Naive B cell (primary cell): ENCODE data around the gene EXOSC5. TPM values are rescaled to one million over a fixed set of nuclear protein-coding genes. Genes with fewer than 3 reads are reported as not detected.

Experiments
- ATAC-seq, 2 donors: fragments of 150-1000 bp; cut with Tn5 transposase; 2 replicates each; pipeline ENCODE4 v1.10.0; 2021; ENCODE audit warnings: low read depth in 2 of 2, mild to moderate bottlenecking in 2 of 2, moderate library complexity in 2 of 2
- DNase-seq: peaks from one replicate; pipeline ENCODE4 v3.0.0; 2022
- H3K27ac Mint-ChIP-seq, 6 donors: one replicate each; pipeline ENCODE4 v1.8.0; 2020 to 2022; ENCODE audit warnings: mild to moderate bottlenecking in 6 of 6, mixed read lengths in 6 of 6, moderate library complexity in 5 of 6, inconsistent platforms in 2 of 6
- H3K27me3 Mint-ChIP-seq, 3 donors: one replicate each; pipeline ENCODE4 v1.8.0; 2021 to 2022; ENCODE audit warnings: mixed read lengths in 3 of 3, mild to moderate bottlenecking in 1 of 3
- H3K36me3 Mint-ChIP-seq, 2 donors: one replicate each; pipeline ENCODE4 v1.8.0; 2020 to 2022; ENCODE audit warnings: mixed read lengths in 2 of 2, inconsistent platforms in 1 of 2, mild to moderate bottlenecking in 1 of 2
- H3K4me1 Mint-ChIP-seq, 3 donors: one replicate each; pipeline ENCODE4 v1.8.0; 2020 to 2022; ENCODE audit warnings: mixed read lengths in 3 of 3, inconsistent platforms in 1 of 3, mild to moderate bottlenecking in 1 of 3, moderate library complexity in 1 of 3
- H3K4me3 Mint-ChIP-seq, 8 donors: one replicate each; pipeline ENCODE4 v1.8.0; 2020 to 2022; ENCODE audit warnings: mild to moderate bottlenecking in 8 of 8, mixed read lengths in 8 of 8, moderate library complexity in 8 of 8, inconsistent platforms in 2 of 8
- H3K9me3 Mint-ChIP-seq, 7 donors: one replicate each; pipeline ENCODE4 v1.8.0; 2020 to 2022; ENCODE audit warnings: mixed read lengths in 7 of 7, mild to moderate bottlenecking in 5 of 7, inconsistent platforms in 2 of 7, moderate library complexity in 1 of 7
- polyA plus RNA-seq, 6 donors: library from polyadenylated mRNA; unstranded; fragments of 300-500 nt; fragmentation: Illumina TruSeq; gene quantifications; one replicate each; pipeline ENCODE4 v1.2.3, GENCODE V29; 2021; ENCODE audit warnings: low read depth in 6 of 6

The EXOSC5 gene
- polyA plus RNA-seq, 6 donors from 2014 or later = 48.5 to 74.5 (median 62.6) TPM

DNA sequence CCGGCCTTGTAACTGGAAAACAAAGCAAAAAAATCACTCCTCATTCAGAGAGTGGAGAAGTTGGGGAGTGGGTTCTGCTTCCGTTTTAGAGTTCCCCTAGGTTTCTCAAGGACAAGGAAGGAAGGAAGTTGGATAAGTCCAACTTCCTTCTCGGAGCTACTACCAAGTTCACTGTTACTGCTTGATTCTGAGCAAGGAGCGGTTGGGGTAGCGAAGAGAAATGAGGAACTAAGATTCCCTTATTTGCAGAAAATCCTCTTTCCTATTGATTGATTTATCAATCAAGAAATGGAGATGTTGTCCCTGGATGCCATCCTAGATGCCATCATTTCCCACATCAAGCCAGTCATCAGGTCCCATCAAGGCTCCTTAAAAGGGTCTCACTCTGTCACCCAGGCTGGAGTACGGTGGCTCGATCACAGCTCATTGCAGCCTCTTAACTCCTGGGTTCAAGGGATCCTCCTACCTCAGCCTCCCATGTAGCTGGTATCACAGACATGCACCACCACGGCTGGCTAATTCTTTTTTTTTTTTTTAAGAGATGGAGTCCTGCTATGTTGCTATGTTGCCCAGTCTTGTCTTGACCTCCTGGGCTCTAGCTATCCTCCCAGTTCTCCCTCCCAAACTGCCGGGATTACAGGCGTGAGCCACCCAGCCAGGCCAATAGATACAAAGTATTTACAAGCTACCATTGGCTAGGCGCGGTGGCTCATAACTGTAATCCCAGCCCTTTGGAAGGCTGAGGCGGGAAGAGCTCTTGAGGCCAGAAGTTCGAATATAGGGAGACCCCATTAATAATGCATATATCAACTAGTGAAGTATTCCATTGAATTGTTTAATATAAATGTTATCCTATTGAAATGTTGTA lies 32.4 kb downstream of the EXOSC5 start:
- peaks cover 16 to 36% (median 24%) of the 10 kb centered on the region in 3 donors for H3K4me1 Mint-ChIP-seq
- no peaks in the 10 kb centered on the region for H3K27me3 Mint-ChIP-seq
- no peaks in the 10 kb centered on the region for H3K36me3 Mint-ChIP-seq
- DNase-seq (no peak), ATAC-seq (no peak)
- peak overlapping the region; percentile 98 to 100 (median 100) for H3K27ac Mint-ChIP-seq
- peak overlapping the region; percentile 93 to 100 (median 97) for H3K4me3 Mint-ChIP-seq
- H3K9me3 Mint-ChIP-seq = no peaks in the 10 kb centered on the region

DNA sequence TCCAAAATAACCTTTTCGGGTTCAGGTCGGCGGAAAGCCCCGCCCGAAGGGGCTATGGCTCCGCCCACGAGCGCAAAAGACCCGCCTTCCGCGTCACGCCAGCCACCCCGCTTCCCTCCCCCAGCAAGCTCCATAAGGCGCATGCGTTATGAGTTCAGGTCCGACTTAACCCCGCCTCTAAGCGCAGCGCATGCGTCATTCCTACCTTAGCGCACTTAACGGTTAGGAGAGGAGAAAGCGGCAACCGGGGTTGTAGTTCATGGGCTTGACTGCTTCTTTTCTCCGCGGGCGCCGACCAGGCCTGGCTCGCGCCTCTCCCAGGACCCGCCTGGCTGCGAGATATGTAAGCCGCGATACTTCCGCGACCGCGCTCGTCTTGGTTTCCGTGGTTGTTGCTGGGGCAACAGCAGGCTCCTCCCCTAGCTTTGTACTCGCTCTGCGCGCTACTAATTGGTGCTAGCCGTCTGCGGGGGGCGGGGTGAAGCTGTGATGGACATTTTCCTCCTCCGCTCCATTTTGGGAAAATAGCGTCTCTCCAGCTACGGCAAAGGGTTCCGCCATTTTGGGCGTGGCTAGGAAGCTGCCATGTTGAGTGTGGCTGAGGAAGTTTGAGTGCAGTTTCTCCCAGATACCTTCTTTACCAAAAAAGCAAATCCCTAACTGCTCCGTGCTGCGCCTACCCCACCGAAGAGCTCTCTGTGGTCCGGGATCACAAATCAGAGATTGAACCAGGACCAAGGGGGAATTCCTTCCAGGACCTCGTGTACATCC lies 33.2 kb downstream of the EXOSC5 start, which contains the start of gene B9D2:
Gene B9D2, minus strand, starts transcription at position 397 of the 771 bp plus-strand sequence. CDS start 630 bp downstream, outside the sequence.
- DNase-seq (peak; percentile 98), ATAC-seq (peak; percentile 92 to 93)
- no peaks in the 10 kb centered on the region for H3K36me3 Mint-ChIP-seq
- H3K27me3 Mint-ChIP-seq = no peaks in the 10 kb centered on the region
- peak within 1 kb of the TSS; percentile 98 to 100 (median 100) for H3K27ac Mint-ChIP-seq
- H3K4me3 Mint-ChIP-seq = peak within 1 kb of the TSS; percentile 93 to 100 (median 97)
- H3K9me3 Mint-ChIP-seq = no peaks in the 10 kb centered on the region
- H3K4me1 Mint-ChIP-seq = peaks cover 18 to 36% (median 24%) of the 10 kb centered on the region in 3 donors

DNA sequence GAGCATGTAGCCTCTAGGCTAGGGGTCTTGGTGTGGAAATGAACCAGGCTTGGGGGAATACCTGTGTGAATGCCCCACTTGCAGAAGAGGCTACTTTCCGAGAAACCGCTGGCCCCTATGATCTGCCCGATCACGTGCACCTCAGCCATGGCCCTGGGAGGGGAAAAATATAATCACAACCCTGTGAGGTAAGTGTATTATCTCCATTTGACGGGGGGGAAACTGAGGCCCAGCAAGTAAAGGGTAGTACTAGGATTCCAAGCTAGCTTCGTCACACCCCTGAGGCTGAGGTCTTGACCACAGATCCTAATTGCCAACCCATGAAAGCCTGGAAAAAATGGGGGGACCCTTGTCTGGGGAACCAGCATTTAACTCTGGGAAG lies 33.8 kb downstream of the EXOSC5 start:
- ATAC-seq (no peak), DNase-seq (no peak)
- Mint-ChIP-seq H3K4me1 (peaks cover 18 to 36% (median 27%) of the 10 kb centered on the region in 3 donors), H3K9me3 (no peaks in the 10 kb centered on the region), H3K27ac (peak overlapping the region; percentile 98 to 100 (median 100)), H3K4me3 (peak overlapping the region; percentile 93 to 100 (median 97)), H3K27me3 (no peaks in the 10 kb centered on the region), H3K36me3 (no peaks in the 10 kb centered on the region)

DNA sequence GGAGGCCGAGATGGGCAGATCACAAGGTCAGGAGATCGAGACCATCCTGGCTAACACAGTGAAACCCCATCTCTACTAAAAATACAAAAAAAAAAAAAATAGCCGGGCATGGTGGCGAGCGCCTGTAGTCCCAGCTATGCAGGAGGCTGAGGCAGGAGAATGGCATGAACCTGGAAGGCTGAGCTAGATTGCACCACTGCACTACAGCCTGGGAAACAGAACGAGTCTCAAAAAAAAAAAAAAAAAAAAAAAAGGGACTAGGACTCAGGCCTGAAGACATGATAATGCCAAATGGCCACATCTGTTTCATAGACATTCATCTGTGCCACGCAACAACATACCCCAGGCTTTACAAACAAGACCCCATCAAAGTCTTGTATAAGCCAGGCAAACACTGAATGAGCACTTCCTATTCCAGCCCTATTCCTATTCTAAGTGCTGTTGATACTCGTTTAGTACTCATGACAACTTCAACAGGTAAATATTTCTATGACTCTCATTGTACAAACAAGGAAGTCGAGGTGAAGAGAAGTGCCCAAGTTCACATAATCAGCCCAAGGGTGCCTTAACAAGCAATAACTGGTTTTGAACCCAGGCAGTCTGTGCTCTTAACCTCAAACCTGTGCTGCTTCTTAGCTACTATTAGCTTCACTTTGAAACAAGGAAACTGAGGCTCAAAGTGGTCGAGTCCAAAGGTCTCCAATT lies 34.9 kb downstream of the EXOSC5 start:
- peak overlapping the region; percentile 32 to 100 (median 79) for H3K27ac Mint-ChIP-seq
- no peaks in the 10 kb centered on the region for H3K36me3 Mint-ChIP-seq
- H3K4me3 Mint-ChIP-seq = peak overlapping the region in 5 of 8 donors; percentile 94 to 99 (median 96)
- DNase-seq = no peak
- H3K27me3 Mint-ChIP-seq = no peaks in the 10 kb centered on the region
- H3K4me1 Mint-ChIP-seq = peaks cover 19 to 33% (median 30%) of the 10 kb centered on the region in 3 donors
- ATAC-seq = no peak
- no peaks in the 10 kb centered on the region for H3K9me3 Mint-ChIP-seq

DNA sequence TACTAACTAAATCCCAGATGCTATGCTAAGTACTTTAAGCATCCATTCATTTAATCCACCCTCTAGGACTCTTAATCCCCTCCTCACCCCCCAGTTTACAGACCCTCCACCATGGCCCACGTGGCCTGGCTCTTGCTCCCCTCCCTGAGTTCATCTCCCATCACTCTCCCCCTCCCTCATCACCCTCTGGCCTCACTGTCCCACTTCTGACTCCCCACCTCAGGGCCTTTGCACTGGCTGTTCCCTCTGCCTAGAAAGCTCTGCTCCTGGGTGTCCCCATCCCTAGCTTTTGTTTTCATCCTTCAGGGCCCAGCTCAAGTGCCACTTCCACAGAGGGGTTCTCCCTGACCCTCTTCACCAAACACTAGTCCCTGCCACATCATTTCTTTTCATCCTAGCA lies 37.4 kb downstream of the EXOSC5 start:
- H3K4me3 Mint-ChIP-seq = no peak overlapping the region
- H3K27me3 Mint-ChIP-seq = no peaks in the 10 kb centered on the region
- H3K27ac Mint-ChIP-seq = peak overlapping the region in 2 of 6 donors; percentile 72 to 98
- ATAC-seq = no peak
- DNase-seq = no peak
- no peaks in the 10 kb centered on the region for H3K36me3 Mint-ChIP-seq
- peaks cover 35 to 42% (median 41%) of the 10 kb centered on the region in 3 donors for H3K4me1 Mint-ChIP-seq
- no peaks in the 10 kb centered on the region for H3K9me3 Mint-ChIP-seq

- ATAC-seq (no peak), DNase-seq (no peak)
- Mint-ChIP-seq H3K36me3 (no peaks in the 10 kb centered on the region), H3K9me3 (peaks cover 0 to 1% (median 0%) of the 10 kb centered on the region in 7 donors), H3K27ac (peak overlapping the region in 1 of 6 donors; percentile 83), H3K4me3 (peak overlapping the region in 1 of 8 donors; percentile 60), H3K27me3 (no peaks in the 10 kb centered on the region), H3K4me1 (peaks cover 27 to 33% (median 32%) of the 10 kb centered on the region in 3 donors)
Measured at GRCh38 chr19:41357746-41358145, 39.4 kb downstream of the EXOSC5 start.

GRCh38 chr19:41356984-41357739 lies 40.0 kb downstream of the EXOSC5 start:
- ATAC-seq (no peak), DNase-seq (no peak)
- Mint-ChIP-seq H3K9me3 (peaks cover 0 to 1% (median 0%) of the 10 kb centered on the region in 7 donors), H3K4me3 (peak overlapping the region in 2 of 8 donors; percentile 7 to 72), H3K36me3 (no peaks in the 10 kb centered on the region), H3K27me3 (no peaks in the 10 kb centered on the region), H3K4me1 (peaks cover 22 to 37% (median 35%) of the 10 kb centered on the region in 3 donors), H3K27ac (peak overlapping the region in 4 of 6 donors; percentile 54 to 93 (median 88))

GRCh38 chr19:41355802-41356201 lies 41.4 kb downstream of the EXOSC5 start:
- peaks cover 0 to 2% (median 0%) of the 10 kb centered on the region in 7 donors for H3K9me3 Mint-ChIP-seq
- peak overlapping the region in 3 of 8 donors; percentile 17 to 100 (median 47) for H3K4me3 Mint-ChIP-seq
- H3K27ac Mint-ChIP-seq = peak overlapping the region in 3 of 6 donors; percentile 22 to 97 (median 82)
- peaks cover 26 to 48% (median 46%) of the 10 kb centered on the region in 3 donors for H3K4me1 Mint-ChIP-seq
- ATAC-seq = no peak
- H3K36me3 Mint-ChIP-seq = no peaks in the 10 kb centered on the region
- H3K27me3 Mint-ChIP-seq = no peaks in the 10 kb centered on the region
- DNase-seq = no peak

DNA sequence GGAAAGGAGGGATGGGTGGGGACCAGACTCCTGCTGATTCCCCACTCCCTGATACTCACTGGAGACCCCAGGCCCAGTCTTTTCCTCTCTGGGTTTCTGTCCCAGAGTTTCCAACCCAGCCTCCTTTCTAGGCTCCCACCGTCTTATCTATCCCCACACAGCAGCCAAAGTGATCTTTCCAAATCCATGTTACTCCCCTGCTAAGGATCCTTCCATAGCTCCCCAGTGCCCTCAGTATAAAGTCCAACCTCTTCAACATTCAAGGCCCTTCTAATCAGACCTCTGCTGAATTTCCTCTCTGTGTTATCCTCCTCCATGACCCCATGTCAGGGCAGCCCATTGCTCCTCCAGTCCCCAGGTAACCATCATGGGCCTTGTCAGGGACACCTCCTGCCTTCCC lies 42.1 kb downstream of the EXOSC5 start:
- no peaks in the 10 kb centered on the region for H3K36me3 Mint-ChIP-seq
- H3K4me3 Mint-ChIP-seq = peak overlapping the region in 7 of 8 donors; percentile 17 to 100 (median 67)
- ATAC-seq = no peak
- no peak for DNase-seq
- no peaks in the 10 kb centered on the region for H3K27me3 Mint-ChIP-seq
- peak overlapping the region in 5 of 6 donors; percentile 62 to 97 (median 78) for H3K27ac Mint-ChIP-seq
- peaks cover 0 to 3% (median 0%) of the 10 kb centered on the region in 7 donors for H3K9me3 Mint-ChIP-seq
- H3K4me1 Mint-ChIP-seq = peaks cover 32 to 53% (median 49%) of the 10 kb centered on the region in 3 donors

GRCh38 chr19:41354343-41354953 lies 42.7 kb downstream of the EXOSC5 start:
- DNase-seq (no peak), ATAC-seq (no peak)
- peaks cover 38 to 55% (median 50%) of the 10 kb centered on the region in 3 donors for H3K4me1 Mint-ChIP-seq
- no peaks in the 10 kb centered on the region for H3K27me3 Mint-ChIP-seq
- no peaks in the 10 kb centered on the region for H3K36me3 Mint-ChIP-seq
- H3K27ac Mint-ChIP-seq = peak overlapping the region; percentile 13 to 97 (median 94)
- H3K9me3 Mint-ChIP-seq = peaks cover 0 to 3% (median 0%) of the 10 kb centered on the region in 7 donors
- peak overlapping the region in 7 of 8 donors; percentile 73 to 100 (median 83) for H3K4me3 Mint-ChIP-seq

- H3K27me3 Mint-ChIP-seq = no peaks in the 10 kb centered on the region
- ATAC-seq = peak; percentile 56 to 64
- peak within 1 kb of the TSS; percentile 92 to 100 (median 98) for H3K4me3 Mint-ChIP-seq
- peak; percentile 95 for DNase-seq
- peak within 1 kb of the TSS; percentile 94 to 99 (median 98) for H3K27ac Mint-ChIP-seq
- H3K9me3 Mint-ChIP-seq = peaks cover 0 to 3% (median 0%) of the 10 kb centered on the region in 7 donors
- H3K36me3 Mint-ChIP-seq = peaks cover 0 to 5% of the 10 kb centered on the region in 2 donors
- peaks cover 45 to 63% (median 58%) of the 10 kb centered on the region in 3 donors for H3K4me1 Mint-ChIP-seq
Measured at GRCh38 chr19:41353466-41354342, 43.5 kb downstream of the EXOSC5 start, which contains the start of gene TGFB1. TGFB1 (minus strand) TSS chr19:41353922; CDS start chr19:41353044, 878 bp downstream.
